WERI-Rb-1 (cell line): ENCODE results near the gene HS3ST3B1.

Experiments used
- DNase-seq: peaks from one replicate; pipeline ENCODE4 v3.0.0-alpha.2; 2020
- H3K27ac ChIP-seq: fragments of 250-450 bp; sonication (Bioruptor Pico); 2 replicates; pipeline ENCODE4 v1.5.1; 2020; ENCODE audit warnings: mild to moderate bottlenecking, moderate library complexity
- H3K27me3 ChIP-seq: fragments of 250-450 bp; sonication (Bioruptor Pico); 2 replicates; pipeline ENCODE4 v1.5.1; 2021; ENCODE audit warnings: mild to moderate bottlenecking, low read depth, moderate library complexity; ENCODE audit not compliant: insufficient read depth, severe bottlenecking
- H3K36me3 ChIP-seq: fragments of 250-450 bp; sonication (Bioruptor Pico); 2 replicates; pipeline ENCODE4 v1.5.1; 2020; ENCODE audit warnings: mild to moderate bottlenecking, moderate library complexity
- H3K4me3 ChIP-seq: 2 replicates; pipeline ENCODE4 v1.5.1; 2011; ENCODE audit warnings: low read depth, mild to moderate bottlenecking, control low read depth, low read length
- H3K9me3 ChIP-seq: fragments of 250-450 bp; sonication (Bioruptor Pico); 2 replicates; pipeline ENCODE4 v1.5.1; 2021; ENCODE audit warnings: mild to moderate bottlenecking, moderate library complexity; ENCODE audit not compliant: severe bottlenecking
- TF ChIP-seq, protein P1 (sequence below): IDR thresholded peaks from 2 replicates; pipeline ENCODE4 v1.5.1; 2011; ENCODE audit warnings: low read depth, mild to moderate bottlenecking, control low read depth, inconsistent platforms, low read length

Gene HS3ST3B1

DNA sequence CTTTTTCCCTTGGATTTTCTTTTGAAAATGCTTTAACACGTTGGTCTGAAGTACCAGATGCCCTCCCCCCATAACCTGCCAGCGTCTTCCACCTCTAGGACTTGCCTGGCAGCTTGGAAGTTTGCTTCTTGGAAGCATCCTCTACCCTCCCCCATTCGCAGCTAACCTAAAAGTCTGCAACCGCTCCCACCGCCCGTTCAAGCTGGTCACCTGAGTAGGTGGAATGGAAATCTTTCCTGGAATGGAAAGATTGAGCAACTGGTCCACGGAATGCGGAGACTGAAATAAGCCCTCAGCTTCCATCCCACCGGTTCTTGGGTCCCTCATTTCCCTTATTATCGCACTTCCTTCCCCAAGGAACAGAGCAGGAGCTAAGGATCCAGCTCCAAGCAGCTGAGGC lies 31.4 kb downstream of the HS3ST3B1 start:
- H3K27ac ChIP-seq: no peak overlapping the region

DNA sequence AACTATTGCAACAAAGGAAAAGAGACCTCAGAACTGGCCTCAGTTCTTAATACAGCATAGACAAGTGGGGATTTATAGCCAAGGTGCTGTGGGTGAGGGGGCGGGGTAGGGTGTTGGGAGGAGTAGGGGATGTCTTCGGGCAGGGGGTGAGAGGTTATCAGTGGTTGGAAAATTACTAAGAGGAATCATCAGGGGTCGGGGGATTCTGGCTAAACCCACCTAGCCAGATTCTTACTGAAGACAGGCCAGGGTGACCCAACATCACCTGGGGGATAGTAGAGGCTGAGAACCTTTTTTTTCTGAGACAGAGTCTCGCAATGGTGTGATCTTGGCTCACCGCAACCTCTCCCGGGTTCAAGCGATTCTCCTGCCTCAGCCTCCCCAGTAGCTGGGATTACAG lies 32.6 kb downstream of the HS3ST3B1 start:
- H3K36me3 ChIP-seq: peaks cover 22% of the 10 kb centered on the region
- H3K27me3 ChIP-seq: no peaks in the 10 kb centered on the region
- no peak overlapping the region for H3K27ac ChIP-seq
- no peaks in the 10 kb centered on the region for H3K9me3 ChIP-seq
- DNase-seq: no peak
- TF ChIP-seq, protein P1, sequence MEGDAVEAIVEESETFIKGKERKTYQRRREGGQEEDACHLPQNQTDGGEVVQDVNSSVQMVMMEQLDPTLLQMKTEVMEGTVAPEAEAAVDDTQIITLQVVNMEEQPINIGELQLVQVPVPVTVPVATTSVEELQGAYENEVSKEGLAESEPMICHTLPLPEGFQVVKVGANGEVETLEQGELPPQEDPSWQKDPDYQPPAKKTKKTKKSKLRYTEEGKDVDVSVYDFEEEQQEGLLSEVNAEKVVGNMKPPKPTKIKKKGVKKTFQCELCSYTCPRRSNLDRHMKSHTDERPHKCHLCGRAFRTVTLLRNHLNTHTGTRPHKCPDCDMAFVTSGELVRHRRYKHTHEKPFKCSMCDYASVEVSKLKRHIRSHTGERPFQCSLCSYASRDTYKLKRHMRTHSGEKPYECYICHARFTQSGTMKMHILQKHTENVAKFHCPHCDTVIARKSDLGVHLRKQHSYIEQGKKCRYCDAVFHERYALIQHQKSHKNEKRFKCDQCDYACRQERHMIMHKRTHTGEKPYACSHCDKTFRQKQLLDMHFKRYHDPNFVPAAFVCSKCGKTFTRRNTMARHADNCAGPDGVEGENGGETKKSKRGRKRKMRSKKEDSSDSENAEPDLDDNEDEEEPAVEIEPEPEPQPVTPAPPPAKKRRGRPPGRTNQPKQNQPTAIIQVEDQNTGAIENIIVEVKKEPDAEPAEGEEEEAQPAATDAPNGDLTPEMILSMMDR: no peak
- H3K4me3 ChIP-seq: no peak overlapping the region

More for the DNA sequence above, 31.4 kb downstream of the HS3ST3B1 start:
- Histone ChIP-seq H3K4me3 (no peak overlapping the region), H3K27me3 (no peaks in the 10 kb centered on the region), H3K9me3 (no peaks in the 10 kb centered on the region), H3K36me3 (peaks cover 11% of the 10 kb centered on the region)
- no peak for DNase-seq
- TF ChIP-seq, protein P1: no peak

DNA sequence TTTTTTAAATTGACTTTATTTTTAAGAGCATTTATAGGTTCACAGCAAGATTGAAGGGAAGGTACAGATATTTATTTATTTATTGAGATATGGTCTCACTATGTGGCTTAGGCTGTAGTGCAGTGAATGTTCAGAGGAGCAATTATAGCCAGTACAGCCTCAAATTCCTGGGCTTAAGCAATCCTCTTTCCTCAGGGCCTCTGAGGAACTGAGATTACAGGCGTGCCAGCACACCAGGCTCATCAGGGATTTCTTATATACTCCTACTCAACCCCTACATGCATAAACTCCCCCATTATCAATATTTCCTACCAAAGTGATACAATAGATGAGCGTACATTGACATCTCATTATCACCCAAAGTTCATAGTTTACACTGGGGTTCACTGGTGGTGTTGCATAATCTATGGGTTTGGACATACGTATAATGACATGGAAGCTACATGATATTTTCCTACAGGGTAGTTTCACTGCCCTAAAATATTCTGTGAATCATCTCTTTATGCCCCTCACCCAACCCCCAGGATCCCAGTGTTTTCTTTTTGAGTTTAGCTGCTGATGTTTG lies 33.5 kb downstream of the HS3ST3B1 start:
- no peak overlapping the region for H3K27ac ChIP-seq

DNA sequence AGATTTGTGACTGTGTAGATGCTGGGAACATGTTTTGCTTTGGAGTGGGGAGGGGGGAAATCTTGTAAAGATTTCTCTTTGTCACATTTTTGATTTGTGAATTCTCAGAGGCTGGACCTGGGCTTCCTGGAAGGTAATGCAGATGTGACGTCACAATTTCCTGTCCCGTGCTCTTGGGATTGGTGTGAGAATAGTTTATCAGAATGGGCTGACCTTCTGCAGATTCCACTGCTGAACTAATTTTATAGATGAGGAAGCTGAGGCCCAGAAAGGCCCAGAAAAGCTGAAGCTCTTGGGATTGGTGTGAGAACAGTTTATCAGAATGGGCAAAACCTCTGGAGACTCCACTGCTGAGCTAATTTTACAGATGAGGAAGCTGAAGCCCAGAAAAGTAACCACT lies 34.0 kb downstream of the HS3ST3B1 start:
- no peak for DNase-seq
- H3K27me3 ChIP-seq: no peaks in the 10 kb centered on the region

More for the DNA sequence above, 33.5 kb downstream of the HS3ST3B1 start:
- H3K4me3 ChIP-seq: no peak overlapping the region
- TF ChIP-seq, protein P1: no peak
- H3K36me3 ChIP-seq: peaks cover 24% of the 10 kb centered on the region
- H3K27me3 ChIP-seq: no peaks in the 10 kb centered on the region
- no peak for DNase-seq
- no peaks in the 10 kb centered on the region for H3K9me3 ChIP-seq

DNA sequence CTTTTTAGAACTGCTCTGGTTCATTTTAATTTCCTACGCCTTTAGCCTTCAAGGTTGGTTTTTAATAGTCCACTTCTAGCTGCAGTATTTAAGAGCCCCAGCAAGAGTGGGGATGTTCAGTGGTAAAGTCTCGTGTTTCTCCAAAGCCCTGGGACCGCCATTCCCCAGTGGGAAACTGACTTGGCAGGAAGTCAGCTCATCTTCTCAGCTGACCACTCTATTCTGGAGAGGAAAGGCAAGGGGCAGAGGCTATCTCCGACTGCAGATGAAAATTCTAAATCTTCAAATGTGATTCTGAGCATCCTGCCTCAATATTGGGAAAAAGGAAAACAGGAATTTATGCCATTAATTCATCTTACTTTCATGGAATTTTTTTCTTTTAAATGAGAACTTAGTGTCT lies 35.5 kb downstream of the HS3ST3B1 start:
- no peak for DNase-seq
- TF ChIP-seq, protein P1: no peak
- no peak overlapping the region for H3K27ac ChIP-seq
- no peak overlapping the region for H3K4me3 ChIP-seq
- no peaks in the 10 kb centered on the region for H3K9me3 ChIP-seq
- H3K36me3 ChIP-seq: peaks cover 18% of the 10 kb centered on the region
- no peaks in the 10 kb centered on the region for H3K27me3 ChIP-seq

More for the DNA sequence above, 34.0 kb downstream of the HS3ST3B1 start:
- Histone ChIP-seq H3K4me3 (no peak overlapping the region), H3K27ac (no peak overlapping the region), H3K9me3 (no peaks in the 10 kb centered on the region), H3K36me3 (peaks cover 21% of the 10 kb centered on the region)
- TF ChIP-seq, protein P1: no peak

DNA sequence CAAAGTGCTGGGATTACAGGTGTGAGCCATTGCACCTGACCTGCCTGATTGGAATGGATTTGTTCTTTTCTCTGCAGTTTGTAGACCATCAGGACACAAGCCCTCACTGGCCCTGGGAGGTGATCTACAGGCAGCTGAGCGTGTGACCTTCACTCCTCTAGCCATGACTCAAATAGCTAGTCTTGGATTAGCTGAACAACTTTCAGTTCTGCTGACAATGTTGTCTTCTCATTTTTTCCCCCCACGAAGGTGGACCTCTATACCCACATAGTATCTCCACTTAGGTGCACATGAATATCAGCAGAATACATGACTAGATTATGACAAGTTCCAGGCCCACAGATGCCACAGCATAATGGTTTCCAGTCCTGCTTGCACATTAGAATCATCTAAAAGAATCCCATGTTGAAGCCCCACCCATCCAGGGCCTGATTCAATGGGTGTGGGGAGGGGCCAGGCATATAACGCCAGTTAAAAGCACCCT lies 36.8 kb downstream of the HS3ST3B1 start:
- Histone ChIP-seq H3K27me3 (no peaks in the 10 kb centered on the region), H3K4me3 (no peak overlapping the region), H3K9me3 (no peaks in the 10 kb centered on the region), H3K27ac (no peak overlapping the region), H3K36me3 (peaks cover 13% of the 10 kb centered on the region)
- TF ChIP-seq, protein P1: no peak
- no peak for DNase-seq
